SU-DHL-6 (cell line): ENCODE data around the gene STRBP.

ENCODE experiments used
- H2AFZ ChIP-seq: fragments of 200-600 bp; sonication (generic); 2 replicates; pipeline ENCODE4 v1.6.1; 2014; ENCODE audit warnings: low read depth, mild to moderate bottlenecking, moderate library complexity, mixed read lengths, antibody characterized with exemption, low read length; ENCODE audit not compliant: severe bottlenecking
- H3F3A ChIP-seq: fragments of 200-600 bp; shearing (Covaris generic); 2 replicates; pipeline ENCODE4 v1.6.0; 2016; ENCODE audit warnings: antibody characterized with exemption, mild to moderate bottlenecking; ENCODE audit not compliant: insufficient read depth
- H3K27ac ChIP-seq: fragments of 200-600 bp; sonication (generic); 2 replicates; pipeline ENCODE4 v1.5.1; 2016; ENCODE audit warnings: low read depth, mild to moderate bottlenecking, low read length, moderate library complexity, mixed read lengths
- H3K27me3 ChIP-seq: fragments of 200-600 bp; sonication (generic), shearing (Covaris generic); 2 replicates; pipeline ENCODE4 v1.6.0; 2014; ENCODE audit warnings: mild to moderate bottlenecking, low read length
- H3K36me3 ChIP-seq: fragments of 200-600 bp; sonication (generic); 2 replicates; pipeline ENCODE4 v1.6.1; 2014; ENCODE audit warnings: mild to moderate bottlenecking, low read length, mixed read lengths
- H3K4me2 ChIP-seq: fragments of 300-600, 200-600 bp; shearing (Covaris generic), sonication (generic); 2 replicates; pipeline ENCODE4 v1.6.0; 2014; ENCODE audit warnings: low read length, low read depth, mild to moderate bottlenecking; ENCODE audit not compliant: poor library complexity, severe bottlenecking
- H3K4me3 ChIP-seq: fragments of 200-600 bp; sonication (generic); 2 replicates; pipeline ENCODE4 v1.5.1; 2014; ENCODE audit warnings: antibody characterized with exemption, low read length, mild to moderate bottlenecking, mixed read lengths; ENCODE audit not compliant: insufficient read depth, poor library complexity, severe bottlenecking
- H3K79me2 ChIP-seq: fragments of 200-600 bp; sonication (generic); 2 replicates; pipeline ENCODE4 v1.6.1; 2014; ENCODE audit warnings: mild to moderate bottlenecking, low read length, moderate library complexity; ENCODE audit not compliant: insufficient read depth
- H3K9ac ChIP-seq: fragments of 200-600 bp; sonication (generic); 2 replicates; pipeline ENCODE4 v1.7.0; 2014; ENCODE audit warnings: mild to moderate bottlenecking, low read length
- H3K9me2 ChIP-seq: fragments of 200-600 bp; sonication (generic); replicated peaks from 2 replicates; pipeline ENCODE4 v1.6.1; 2014; ENCODE audit warnings: low read length; ENCODE audit not compliant: insufficient read depth
- H3K9me3 ChIP-seq: fragments of 200-600 bp; sonication (generic); 2 replicates; pipeline ENCODE4 v1.6.1; 2014; ENCODE audit warnings: low read length, mixed read lengths; ENCODE audit not compliant: insufficient read depth
- H4K20me1 ChIP-seq: fragments of 200-600 bp; sonication (generic); 2 replicates; pipeline ENCODE4 v1.6.1; 2014; ENCODE audit warnings: low read depth, mild to moderate bottlenecking, antibody characterized with exemption, low read length, moderate library complexity, mixed read lengths
- EZH2phosphoT487 ChIP-seq: fragments of 200-600 bp; sonication (generic), shearing (Covaris generic); conservative IDR thresholded peaks from 2 replicates; pipeline ENCODE4 v1.6.1; 2018; ENCODE audit warnings: mild to moderate bottlenecking, antibody characterized with exemption, low read length, moderate library complexity, mixed read lengths
- TF ChIP-seq, protein P1 (sequence below): fragments of 200-600 bp; sonication (generic); IDR thresholded peaks from one replicate; pipeline ENCODE4 v1.5.1; 2017; ENCODE audit warnings: antibody characterized with exemption, mild to moderate bottlenecking, low read length, moderate library complexity; ENCODE audit not compliant: insufficient read depth, poor library complexity, severe bottlenecking

The STRBP gene

DNA sequence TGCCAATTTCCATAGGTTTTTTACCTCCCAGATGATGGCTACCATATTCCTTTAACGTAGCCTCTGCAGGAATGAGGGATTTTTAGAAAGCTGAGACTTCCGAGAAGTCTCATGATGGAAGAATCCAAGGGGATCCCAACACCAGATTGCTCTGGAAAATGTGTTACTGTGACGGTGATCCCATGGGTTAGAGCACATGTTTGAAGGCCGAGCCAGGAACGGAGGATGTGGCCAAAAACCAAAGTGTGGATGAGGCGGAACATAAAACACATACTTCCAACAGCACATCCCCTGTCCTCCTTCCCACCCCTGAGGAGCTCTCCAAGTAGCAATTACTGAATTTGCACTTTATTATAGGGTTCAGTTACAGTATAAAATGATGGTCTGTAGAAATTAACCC lies 152.3 kb downstream of the STRBP start:
- no peaks in the 10 kb centered on the region for H3K9me2 ChIP-seq
- H3K4me2 ChIP-seq, result no peak overlapping the region
- H3K9me3 ChIP-seq, result no peaks in the 10 kb centered on the region
- H3K36me3 ChIP-seq, result peaks cover 6% of the 10 kb centered on the region; the same call in 1 of the 2 replicates
- no peaks in the 10 kb centered on the region; the same call in 1 of the 2 replicates for H3K79me2 ChIP-seq
- H2AFZ ChIP-seq, result no peak overlapping the region
- TF ChIP-seq, protein P1, sequence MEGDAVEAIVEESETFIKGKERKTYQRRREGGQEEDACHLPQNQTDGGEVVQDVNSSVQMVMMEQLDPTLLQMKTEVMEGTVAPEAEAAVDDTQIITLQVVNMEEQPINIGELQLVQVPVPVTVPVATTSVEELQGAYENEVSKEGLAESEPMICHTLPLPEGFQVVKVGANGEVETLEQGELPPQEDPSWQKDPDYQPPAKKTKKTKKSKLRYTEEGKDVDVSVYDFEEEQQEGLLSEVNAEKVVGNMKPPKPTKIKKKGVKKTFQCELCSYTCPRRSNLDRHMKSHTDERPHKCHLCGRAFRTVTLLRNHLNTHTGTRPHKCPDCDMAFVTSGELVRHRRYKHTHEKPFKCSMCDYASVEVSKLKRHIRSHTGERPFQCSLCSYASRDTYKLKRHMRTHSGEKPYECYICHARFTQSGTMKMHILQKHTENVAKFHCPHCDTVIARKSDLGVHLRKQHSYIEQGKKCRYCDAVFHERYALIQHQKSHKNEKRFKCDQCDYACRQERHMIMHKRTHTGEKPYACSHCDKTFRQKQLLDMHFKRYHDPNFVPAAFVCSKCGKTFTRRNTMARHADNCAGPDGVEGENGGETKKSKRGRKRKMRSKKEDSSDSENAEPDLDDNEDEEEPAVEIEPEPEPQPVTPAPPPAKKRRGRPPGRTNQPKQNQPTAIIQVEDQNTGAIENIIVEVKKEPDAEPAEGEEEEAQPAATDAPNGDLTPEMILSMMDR, result no peak
- TF ChIP-seq EZH2phosphoT487, result no peak
- H3K4me3 ChIP-seq, result no peak overlapping the region
- H4K20me1 ChIP-seq, result no peaks in the 10 kb centered on the region
- no peaks in the 10 kb centered on the region for H3K27me3 ChIP-seq
- no peak overlapping the region for H3K9ac ChIP-seq
- no peaks in the 10 kb centered on the region for H3F3A ChIP-seq
- no peak overlapping the region for H3K27ac ChIP-seq

DNA sequence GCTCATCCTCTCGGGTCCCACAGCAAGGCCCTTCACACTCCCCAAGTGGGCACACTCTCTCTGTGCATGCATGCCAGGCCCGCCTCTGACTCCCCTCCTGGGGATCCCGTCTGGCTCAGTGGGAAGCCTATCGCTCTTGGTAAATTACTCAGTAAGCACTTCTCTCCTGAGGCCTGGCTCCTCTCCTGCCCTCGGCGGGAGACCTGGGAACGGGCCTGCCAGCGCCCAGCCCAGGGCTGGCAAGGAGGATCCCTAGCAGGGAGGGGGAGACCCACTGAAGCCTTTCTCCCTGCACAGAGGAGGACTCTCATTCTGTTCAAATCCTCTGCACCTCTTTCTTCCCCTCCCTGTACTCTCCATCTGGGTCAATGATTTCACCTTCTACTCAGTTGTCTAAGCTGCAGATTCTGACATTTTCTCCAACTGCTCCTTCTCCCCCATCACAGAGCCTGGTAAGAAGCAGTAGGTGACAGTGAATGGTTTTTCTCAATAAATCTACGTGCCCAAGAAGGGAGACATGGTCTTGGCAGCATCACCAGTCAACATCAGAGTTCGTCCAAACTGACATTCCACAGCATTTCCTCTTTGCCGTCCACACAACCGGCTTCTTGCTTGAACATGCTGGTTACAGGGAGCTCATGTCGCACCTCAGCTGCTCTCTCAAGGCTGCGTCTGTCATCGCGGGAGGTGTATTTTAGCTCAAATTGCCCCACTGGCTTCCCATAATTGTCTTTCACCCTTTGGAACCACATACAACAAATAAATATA lies 153.1 kb downstream of the STRBP start:
- Histone ChIP-seq H3K36me3 (peaks cover 4% of the 10 kb centered on the region; the same call in 1 of the 2 replicates), H2AFZ (no peak overlapping the region), H4K20me1 (no peaks in the 10 kb centered on the region), H3K9ac (no peak overlapping the region), H3K79me2 (no peaks in the 10 kb centered on the region), H3K4me2 (no peak overlapping the region), H3F3A (no peaks in the 10 kb centered on the region), H3K4me3 (no peak overlapping the region), H3K9me2 (no peaks in the 10 kb centered on the region), H3K9me3 (no peaks in the 10 kb centered on the region), H3K27me3 (no peaks in the 10 kb centered on the region), H3K27ac (no peak overlapping the region)
- TF ChIP-seq EZH2phosphoT487, result no peak
- TF ChIP-seq, protein P1, result no peak

DNA sequence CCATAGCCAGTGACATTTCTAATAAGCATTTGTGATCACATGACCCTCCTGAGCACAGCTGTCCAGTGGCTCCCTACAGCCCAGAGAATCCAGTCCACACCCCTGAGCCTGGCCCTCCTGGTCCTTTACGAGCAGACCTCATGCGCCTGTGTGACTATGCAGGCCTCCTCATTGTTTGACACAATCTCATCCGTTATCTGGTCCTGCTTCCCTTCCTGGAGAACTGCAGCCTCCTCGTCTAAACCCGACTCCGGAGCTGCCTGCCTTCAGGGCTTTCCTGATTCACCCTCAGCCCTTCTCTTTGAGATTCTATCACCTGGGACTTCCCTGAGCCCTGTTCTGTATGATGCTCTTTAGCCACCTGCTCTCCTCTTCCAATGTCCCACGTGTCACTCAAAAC lies 155.2 kb downstream of the STRBP start:
- TF ChIP-seq, protein P1, result no peak
- TF ChIP-seq EZH2phosphoT487, result no peak
- H3K9me2 ChIP-seq, result no peaks in the 10 kb centered on the region
- no peaks in the 10 kb centered on the region for H3K79me2 ChIP-seq
- no peak overlapping the region for H3K9ac ChIP-seq
- H2AFZ ChIP-seq, result no peak overlapping the region
- no peak overlapping the region for H3K4me3 ChIP-seq
- H4K20me1 ChIP-seq, result no peaks in the 10 kb centered on the region
- no peak overlapping the region for H3K27ac ChIP-seq
- H3K9me3 ChIP-seq, result no peaks in the 10 kb centered on the region
- no peak overlapping the region for H3K4me2 ChIP-seq
- H3K36me3 ChIP-seq, result peaks cover 4% of the 10 kb centered on the region; the same call in 1 of the 2 replicates
- no peaks in the 10 kb centered on the region for H3F3A ChIP-seq
- H3K27me3 ChIP-seq, result no peaks in the 10 kb centered on the region
